ENCODE measurements around the gene ZNF804A. TPM values are rescaled to one million over a fixed set of nuclear protein-coding genes. Genes with fewer than 3 reads are reported as not detected.

Gene ZNF804A
- total RNA-seq (2014; rRNA removed; shearing (Covaris generic)): not detected in 2 replicates

DNA sequence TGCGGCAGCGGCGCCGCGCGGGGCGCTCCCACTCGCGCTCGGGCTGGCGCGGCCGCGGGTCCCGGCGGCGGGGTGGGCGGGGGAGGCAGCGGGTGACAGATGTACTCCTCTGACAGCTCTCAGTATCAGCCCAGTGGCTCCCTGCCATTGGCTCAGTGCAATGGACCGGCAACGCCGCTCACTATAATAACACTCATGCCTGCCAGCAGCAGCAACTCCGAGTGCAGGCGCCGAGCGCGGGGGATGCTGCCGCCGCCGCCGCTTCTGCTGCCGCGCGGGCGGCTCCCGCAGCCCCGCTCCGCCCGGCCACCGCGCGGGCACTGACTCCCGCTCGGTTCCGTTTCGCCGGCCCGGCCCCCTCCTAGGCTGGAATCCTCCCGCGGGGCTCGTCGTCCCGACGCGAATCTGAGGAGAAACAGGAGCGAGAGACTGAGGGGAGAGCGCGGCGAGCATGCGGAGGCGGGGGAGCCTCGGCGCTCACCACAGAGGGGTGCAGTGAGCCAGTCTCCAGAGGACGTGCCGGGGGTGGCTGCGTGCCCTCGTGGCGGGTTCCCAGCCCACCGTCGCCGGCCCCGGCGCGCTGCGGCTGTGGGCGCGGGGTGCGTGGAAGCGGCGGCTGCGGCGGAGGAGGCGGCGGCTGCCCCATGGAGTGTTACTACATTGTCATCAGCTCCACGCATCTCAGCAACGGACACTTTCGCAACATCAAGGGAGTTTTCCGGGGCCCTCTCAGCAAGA is at the start of gene ZNF804A:
Gene ZNF804A (plus strand): TSS at position 214 of the 738 bp plus-strand sequence. CDS start 431 bp downstream, at position 645.
- DNase-seq (ENCODE audit: low spot score): peak; percentile 93
- in situ Hi-C loops (cut with HindIII; ENCODE audit: low sequenced_read_pairs): no loop called here

DNA sequence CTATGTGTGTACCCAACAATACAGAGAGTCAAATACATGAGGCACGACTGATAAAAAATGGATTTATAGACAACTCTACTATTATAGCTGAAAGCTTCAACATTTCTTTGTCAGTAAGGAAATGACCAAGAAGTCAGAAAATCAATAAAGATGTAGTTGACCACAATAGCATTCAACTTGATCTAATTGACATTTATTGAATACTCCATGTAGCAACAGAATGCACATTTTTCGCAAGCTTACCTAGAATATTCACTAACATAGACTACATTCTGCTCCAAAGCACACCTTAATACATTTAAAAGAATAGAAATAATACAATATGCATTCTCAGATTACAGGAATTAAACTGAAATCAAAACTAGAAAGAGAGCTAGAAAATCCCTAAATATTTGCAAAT is 49.2 kb upstream of the ZNF804A start:
- DNase-seq (ENCODE audit: low spot score): no peak
- in situ Hi-C loops (cut with HindIII; ENCODE audit: low sequenced_read_pairs): no loop called here

DNA sequence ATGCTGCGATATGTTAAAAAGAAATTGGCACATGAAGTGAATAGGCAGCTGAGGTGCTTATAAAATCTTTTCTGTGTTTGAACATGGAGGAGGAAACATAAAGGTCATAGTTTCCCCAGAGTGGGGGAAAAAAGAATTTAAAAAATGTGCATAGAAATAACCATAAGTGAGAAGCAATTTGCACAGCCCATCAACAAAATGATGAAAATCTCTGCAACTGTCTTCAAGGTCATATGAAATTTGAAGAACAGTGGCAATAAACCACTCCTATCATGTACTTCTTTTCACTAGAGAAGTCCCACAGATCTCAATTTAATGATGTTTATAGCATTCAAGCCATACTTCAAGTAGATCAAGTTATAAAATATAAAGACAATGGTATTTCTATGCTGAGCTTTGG is 46.7 kb upstream of the ZNF804A start:
- no peak for DNase-seq (ENCODE audit: low spot score)

DNA sequence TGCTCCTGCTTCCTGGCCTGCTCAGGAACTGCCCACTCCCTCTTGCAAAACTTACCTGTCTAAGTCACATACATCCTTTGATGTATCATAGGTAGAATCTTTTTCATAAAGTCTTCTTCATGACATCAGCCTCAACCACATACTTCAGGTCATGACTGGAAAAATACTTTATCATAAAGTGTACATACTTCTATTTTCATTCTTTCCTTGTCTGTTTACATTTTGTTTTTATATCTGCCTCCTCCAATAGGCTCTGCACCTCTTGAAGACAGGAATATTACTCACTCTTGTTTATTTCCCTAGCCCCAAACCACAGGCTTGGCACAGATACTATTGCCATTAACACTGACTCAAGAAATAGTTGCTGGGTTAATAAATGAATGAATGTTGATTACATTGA is 43.6 kb upstream of the ZNF804A start:
- no peak for DNase-seq (ENCODE audit: low spot score)
- in situ Hi-C loops (cut with HindIII; ENCODE audit: low sequenced_read_pairs): no loop called here

More for the DNA sequence above, 46.7 kb upstream of the ZNF804A start:
- in situ Hi-C loops (cut with HindIII; ENCODE audit: low sequenced_read_pairs): no loop called here

DNA sequence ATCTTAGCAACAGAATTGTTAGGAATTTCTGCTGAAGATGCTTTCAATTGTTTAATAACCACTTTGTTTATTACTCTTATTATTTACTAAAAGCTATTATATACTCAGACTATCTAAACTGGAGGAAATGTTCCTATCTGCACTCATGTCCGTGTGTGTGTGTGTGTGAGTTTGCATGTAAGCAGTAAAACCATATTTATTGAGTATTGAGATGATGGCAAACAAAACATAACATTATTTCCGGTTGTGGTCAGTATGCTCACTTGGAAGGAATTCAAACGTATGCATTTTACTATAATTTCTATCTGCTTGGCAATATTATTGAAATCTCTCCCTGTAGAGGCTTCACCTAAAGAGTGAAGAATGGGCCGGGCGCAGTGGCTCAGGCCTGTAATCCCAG is 43.0 kb upstream of the ZNF804A start:
- DNase-seq (ENCODE audit: low spot score): no peak
- in situ Hi-C loops (cut with HindIII; ENCODE audit: low sequenced_read_pairs): no loop called here

DNA sequence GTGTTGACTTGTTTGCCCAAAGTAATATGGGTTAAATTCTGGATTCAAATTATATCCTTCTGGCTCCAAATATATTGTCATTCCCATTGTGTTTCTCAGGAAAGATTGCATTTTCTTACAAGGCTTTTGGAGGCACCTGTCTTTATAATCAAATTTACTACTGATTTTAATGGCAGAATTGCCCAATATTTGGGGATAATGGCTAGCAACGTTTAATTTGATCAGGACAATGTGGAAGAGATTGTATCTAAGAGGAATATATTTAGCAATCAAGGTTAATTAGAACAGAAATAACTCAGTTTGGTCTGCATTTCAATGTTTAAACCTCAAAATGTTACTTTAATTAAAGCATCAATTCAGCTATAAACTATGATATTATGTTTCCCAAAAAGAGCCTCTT is 41.7 kb upstream of the ZNF804A start:
- in situ Hi-C loops (cut with HindIII; ENCODE audit: low sequenced_read_pairs): no loop called here
- DNase-seq (ENCODE audit: low spot score): no peak

DNA sequence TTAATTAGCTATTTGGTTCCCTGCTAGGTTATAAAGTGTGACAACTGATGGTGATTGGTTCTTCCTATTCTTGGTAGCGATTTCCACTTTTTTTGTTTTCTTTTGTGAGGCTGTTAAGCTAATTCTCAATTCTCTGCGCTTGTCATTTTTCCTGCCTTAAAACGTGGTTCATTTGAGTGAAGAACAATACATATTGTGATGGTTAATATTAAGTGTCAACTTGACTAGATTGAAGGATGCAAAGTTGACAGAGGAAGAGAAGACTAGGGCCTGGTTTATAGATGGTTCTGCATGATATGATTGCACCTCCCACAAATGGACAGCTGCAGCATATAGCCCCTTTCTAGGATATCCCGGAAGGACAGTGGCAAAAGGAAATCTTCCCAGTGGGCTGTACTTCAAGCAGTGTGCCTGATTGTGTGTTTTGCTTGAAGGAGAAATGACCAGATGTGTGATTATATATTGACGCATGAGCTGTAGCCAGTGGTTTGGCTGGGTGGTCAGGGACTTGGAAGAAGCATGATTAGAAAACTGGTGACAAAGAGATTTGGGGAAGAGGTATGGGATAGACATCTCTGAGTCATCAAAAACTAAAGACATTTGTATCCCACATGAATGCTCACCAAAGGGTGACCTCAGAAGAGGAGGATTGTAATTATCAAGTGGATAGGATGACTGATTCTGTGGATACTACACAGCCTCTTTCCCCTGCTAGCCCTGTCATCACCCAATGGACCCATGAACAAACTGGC is 39.4 kb upstream of the ZNF804A start:
- in situ Hi-C loops (cut with HindIII; ENCODE audit: low sequenced_read_pairs): no loop called here
- no peak for DNase-seq (ENCODE audit: low spot score)

DNA sequence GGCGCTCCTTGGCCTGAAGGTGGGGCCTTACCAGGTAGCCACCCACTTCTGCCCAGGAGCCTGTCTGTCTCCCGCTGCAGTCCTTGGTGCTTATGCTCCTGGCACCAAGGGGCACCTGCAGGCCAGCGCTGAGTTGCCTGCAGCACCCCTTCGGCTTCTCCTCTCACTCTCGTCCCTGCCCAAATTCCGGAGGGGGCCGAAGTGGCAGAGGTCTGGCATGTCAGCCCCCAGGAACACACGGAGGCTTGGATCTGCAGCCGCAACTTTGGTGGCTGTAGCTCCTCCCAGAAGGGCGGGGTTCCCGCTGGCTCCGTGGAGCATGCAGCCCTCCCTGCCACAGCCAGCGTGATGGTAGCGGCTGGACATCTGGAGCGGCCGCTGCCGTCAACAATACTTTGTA is 37.7 kb upstream of the ZNF804A start:
- in situ Hi-C loops (cut with HindIII; ENCODE audit: low sequenced_read_pairs): no loop called here
- DNase-seq (ENCODE audit: low spot score): no peak

DNA sequence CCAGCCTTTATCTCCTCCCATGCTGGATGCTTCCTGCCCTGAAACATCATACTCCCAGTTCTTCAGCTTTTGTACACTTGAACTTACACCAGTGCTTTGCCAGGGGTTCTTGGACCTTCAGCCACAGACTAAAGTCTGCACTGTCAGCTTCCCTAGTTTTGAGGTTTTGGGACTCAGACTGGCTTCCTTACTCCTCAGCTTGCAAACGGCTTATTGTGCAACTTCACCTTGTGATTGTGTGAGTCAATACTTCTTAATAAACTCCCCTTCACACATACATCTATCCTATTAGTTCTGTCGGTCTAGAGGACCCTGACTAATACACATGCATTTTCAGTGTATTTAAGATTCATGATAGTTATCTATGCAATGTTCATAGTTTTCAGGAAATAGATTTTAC is 35.8 kb upstream of the ZNF804A start:
- DNase-seq (ENCODE audit: low spot score): no peak
- in situ Hi-C loops (cut with HindIII; ENCODE audit: low sequenced_read_pairs): no loop called here

DNA sequence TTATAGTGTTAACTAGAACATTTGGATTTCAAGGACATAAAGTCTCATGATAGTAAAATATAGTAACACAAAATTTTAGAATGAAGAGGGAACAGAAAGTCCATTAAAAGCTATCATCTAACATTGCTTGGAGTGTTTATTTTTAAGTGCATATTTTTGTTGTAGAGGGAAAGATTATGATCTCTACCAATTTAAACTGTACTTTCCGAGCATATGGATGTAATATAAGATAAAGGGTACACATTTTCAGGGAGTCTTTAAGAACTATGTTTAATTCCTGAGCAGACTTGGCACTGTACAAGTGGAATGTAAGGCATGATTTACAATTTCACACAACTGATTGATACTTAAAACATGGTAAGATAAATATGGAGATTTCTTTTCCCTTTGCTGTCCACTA is 34.2 kb upstream of the ZNF804A start:
- in situ Hi-C loops (cut with HindIII; ENCODE audit: low sequenced_read_pairs): no loop called here
- no peak for DNase-seq (ENCODE audit: low spot score)

DNA sequence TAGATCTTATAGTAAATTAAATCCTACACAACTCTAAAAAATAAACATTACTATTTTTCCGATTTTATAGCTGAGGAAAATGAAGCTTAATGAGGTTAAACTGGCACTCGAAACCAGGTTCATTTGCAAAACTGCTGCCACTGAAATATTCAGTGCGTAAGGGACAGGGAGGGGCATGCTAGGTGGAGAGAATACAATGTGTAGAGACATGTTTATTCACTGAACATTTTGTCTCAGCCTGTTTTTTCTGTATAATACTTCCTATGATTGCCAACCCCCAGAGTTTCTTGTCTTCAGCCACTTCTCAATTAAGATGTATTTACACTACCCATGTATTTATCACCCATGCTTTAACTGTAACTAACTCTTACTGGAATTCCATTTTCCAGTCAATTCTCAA is 31.6 kb upstream of the ZNF804A start:
- DNase-seq (ENCODE audit: low spot score): no peak
- in situ Hi-C loops (cut with HindIII; ENCODE audit: low sequenced_read_pairs): no loop called here

DNA sequence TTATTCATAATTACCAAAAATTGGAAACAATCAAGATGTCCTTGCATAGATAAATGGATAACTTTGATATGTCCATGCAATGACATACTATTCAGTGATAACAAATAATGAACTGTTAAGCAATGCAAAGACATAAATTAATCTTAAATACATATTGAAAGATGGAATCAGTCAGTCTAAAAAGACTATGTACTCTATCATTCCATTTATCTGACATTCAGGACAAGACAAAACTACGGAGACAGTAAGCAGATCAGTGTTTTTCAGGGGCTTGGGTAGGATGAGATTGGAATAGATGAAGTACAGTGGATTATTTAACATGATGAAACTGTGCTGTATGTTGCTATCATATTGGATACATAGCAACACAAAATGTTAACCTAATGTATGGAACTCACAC is 21.3 kb upstream of the ZNF804A start:
- in situ Hi-C loops (cut with HindIII; ENCODE audit: low sequenced_read_pairs): no loop called here
- DNase-seq (ENCODE audit: low spot score): no peak

DNA sequence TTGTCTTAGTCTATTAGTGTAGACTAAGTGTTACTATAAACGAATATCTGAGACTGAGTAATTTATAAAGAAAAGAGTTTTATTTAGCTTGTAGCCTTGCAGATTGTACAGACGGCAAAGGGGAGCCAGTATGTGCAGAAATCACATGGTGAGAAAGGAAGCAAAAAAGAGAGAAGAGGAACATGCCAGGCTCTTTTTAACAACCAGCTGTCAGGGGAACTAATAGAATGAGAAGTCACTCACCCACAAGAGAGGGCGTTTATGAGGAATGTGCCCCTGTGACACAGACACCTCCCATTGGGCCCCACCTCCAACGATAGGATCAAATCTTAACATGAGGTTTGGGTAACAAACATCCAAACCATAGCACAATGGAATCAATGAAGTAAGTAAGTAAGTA is 20.6 kb upstream of the ZNF804A start:
- no peak for DNase-seq (ENCODE audit: low spot score)
- in situ Hi-C loops (cut with HindIII; ENCODE audit: low sequenced_read_pairs): no loop called here

DNA sequence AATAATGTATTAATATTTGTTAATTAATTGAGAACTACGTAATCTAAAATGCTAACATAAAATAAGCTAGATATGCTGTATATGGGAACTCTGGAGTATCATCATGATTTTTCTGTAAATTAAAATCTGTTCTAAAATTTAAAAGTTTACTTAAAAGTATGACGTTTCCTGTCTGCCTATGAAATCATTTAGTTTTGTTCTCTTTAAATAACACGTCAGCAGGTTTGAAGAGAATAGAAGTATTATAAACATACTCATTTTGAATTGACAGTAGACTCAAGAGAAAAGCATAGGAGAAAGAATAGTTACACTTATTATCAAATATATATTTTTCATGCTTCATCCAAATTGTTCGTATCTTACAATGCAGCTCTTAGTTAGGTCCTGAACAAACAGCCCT is 19.1 kb upstream of the ZNF804A start:
- in situ Hi-C loops (cut with HindIII; ENCODE audit: low sequenced_read_pairs): no loop called here

DNA sequence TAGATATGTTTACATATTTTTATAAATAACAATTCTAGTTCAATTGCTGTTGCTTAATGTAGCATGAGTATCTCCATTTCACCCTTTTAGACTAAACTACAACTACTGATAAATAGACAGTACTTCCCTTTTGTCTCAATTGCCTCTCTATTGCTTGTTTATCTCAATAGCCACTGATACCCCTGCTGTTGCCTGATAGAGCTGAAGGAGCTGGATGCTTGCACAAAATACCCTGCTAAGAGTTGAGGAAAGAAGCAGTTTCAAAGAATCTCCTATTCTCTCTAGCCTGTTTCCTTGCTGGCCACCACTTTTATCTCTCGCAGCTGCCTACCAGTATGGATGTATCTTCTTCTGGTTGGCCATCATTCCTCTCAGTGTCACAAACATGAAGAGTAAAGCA is 16.9 kb upstream of the ZNF804A start:
- no peak for DNase-seq (ENCODE audit: low spot score)
- in situ Hi-C loops (cut with HindIII; ENCODE audit: low sequenced_read_pairs): no loop called here

More for the DNA sequence above, 19.1 kb upstream of the ZNF804A start:
- no peak for DNase-seq (ENCODE audit: low spot score)

DNA sequence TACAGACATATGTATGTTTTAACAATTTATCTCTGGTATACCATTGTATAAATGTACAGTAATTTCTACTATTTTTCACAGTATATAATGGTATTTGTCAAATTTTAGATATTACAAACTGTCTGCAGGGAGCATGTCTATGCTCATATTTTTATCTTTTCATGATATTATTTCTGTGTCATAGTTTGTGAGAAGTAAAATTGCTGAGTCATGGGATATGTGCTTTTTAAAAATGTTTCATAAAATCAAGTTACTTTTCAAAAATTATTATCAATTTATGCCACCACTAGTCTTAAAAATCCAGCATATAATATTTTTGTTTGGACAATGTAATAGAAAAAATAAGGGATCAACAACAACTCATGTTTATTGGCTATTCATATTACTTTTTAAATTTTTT is 9.1 kb upstream of the ZNF804A start:
- in situ Hi-C loops (cut with HindIII; ENCODE audit: low sequenced_read_pairs): no loop called here
- DNase-seq (ENCODE audit: low spot score): no peak

DNA sequence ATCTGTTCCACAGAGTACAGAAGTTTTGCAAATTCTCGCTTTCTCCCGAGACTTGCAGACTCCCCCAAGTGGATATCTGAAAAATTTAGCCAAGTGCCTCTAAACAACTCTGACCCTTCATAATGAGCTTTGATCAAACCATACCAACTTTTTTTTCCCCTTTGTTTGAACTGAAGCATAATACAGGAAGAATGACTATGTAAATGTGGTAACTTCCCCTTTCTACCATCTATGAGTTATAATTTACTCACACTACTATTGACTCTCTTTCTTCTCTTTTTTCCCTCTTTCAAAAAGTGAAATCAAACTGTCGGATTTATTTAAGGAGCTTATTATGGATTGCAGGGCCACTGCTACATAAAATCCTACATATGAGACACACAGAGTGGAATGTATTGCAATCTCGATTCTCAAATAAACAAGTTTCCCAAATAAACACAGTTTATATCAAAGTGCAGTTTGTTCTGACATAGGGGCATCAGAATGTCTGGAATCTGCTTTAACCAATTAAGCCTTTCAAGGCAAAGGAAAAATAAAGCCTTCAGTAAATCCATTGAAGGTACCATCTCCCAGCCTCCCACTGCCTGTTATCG is 1.4 kb upstream of the ZNF804A start:
- in situ Hi-C loops (cut with HindIII; ENCODE audit: low sequenced_read_pairs): no loop called here
- peak; percentile 54 for DNase-seq (ENCODE audit: low spot score)

DNA sequence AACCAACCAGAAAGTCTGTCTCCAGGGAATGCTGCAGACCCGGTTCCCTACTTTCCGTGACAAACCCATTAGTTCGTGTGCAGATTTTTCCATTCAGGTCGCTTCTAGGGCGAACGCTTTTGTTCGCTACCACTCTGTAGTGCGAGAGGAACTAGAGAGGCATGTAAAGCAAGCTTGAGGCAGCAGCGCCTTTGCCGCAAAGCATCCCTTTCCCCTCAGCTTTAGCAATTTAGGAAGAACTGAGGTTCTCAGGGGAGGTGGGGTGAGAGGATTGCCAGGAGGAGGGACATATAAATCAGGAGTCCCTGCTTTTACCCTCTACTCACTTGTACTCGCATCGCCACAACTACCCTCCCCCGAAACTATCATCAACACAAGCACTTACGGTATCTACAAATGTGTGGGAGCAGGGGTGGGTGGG is 748 bp upstream of the ZNF804A start:
- DNase-seq (ENCODE audit: low spot score): peak; percentile 83
- in situ Hi-C loops (cut with HindIII; ENCODE audit: low sequenced_read_pairs): no loop called here

DNA sequence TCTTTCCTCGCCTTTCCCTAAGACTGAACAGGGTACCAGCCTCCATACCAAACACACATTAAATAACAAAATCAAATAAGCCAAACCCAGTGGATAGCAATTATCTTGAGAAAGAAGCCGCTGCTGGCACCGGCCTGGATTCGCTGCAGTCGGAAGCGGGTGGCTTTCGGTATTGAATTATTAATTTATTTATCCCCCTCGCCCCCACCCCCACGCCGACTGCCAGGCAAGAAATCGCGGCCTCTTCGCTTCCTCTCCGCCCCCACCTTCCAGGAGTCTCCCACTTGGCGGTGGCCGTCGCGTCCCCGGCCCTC is 370 bp upstream of the ZNF804A start:
- no peak for DNase-seq (ENCODE audit: low spot score)

DNA sequence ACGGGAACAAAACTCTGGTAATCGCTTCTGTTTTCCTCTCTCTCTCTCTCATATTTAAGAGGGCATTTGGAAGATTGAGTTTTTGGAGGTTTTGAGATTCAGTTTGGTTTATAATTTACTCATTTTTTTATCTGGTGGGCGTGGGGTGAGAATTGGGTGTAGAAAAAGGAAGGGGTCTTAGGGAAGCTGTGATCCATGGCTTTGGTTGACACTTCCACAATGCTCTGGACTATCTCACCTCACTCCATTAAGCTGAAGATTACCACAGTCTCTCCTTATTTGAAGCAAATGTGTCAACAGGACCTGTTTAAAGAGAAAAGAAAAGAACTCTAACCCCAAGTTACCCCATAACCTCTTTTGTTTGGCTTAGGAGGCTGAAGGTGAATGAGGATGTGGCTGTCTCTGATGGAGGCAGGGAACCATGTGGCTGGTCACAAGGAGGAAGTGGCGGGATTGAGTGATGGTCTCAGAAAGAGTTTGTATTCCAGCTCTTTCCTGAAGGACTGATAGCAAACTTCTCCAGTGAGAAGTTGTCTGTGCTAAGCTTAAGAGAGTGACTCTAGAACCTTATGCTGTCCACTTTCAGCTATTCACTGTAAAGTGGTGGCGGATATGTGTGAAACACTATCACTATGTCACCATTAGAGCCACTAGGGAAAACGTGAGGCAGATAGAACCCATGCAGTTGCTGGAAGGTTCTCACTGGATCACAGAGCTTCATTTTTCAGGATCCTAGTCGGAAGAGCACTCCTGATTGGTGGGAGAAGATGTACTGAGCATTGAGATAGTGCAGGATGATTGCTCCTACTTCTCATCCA is 934 bp downstream of the ZNF804A start:
- peak; percentile 74 for DNase-seq (ENCODE audit: low spot score)
- in situ Hi-C loops (cut with HindIII; ENCODE audit: low sequenced_read_pairs): no loop called here

More for the DNA sequence above, 370 bp upstream of the ZNF804A start:
- in situ Hi-C loops (cut with HindIII; ENCODE audit: low sequenced_read_pairs): no loop called here

Data from G401 (cell line).